Aorta (tissue), 5 donors: ENCODE data around the gene MTA3. TPM values are rescaled to one million over a fixed set of nuclear protein-coding genes. Genes with fewer than 3 reads are reported as not detected.
"Not testable (repeated sequence)": the region's sequence is repeated elsewhere in the genome, so short reads cannot be mapped to it uniquely, and the experiment has no call there.

Experiments
- ATAC-seq: fragments of 200-7000 bp; cut with Tn5 transposase; one replicate; pipeline ENCODE4 v1.9.1; 2022; ENCODE audit warnings: moderate library complexity; ENCODE audit not compliant: low FRiP score
- DNase-seq, 2 donors: peaks; one replicate each; pipeline ENCODE4 v3.0.0-alpha.2; 2020
- H3K27ac ChIP-seq, 2 donors: one replicate each; pipeline ENCODE4 v1.5.1; 2013; ENCODE audit warnings: low read length in 2 of 2, mild to moderate bottlenecking in 2 of 2, moderate library complexity in 2 of 2, control low read depth in 1 of 2, inconsistent platforms in 1 of 2, low read depth in 1 of 2
- H3K27me3 ChIP-seq, 2 donors: one replicate each; pipeline ENCODE4 v1.6.1; 2013; ENCODE audit warnings: control low read depth in 1 of 2, low read length in 1 of 2, mild to moderate bottlenecking in 1 of 2, moderate library complexity in 1 of 2; ENCODE audit not compliant: insufficient read depth in 2 of 2, control insufficient read depth in 1 of 2
- H3K36me3 ChIP-seq, 2 donors: one replicate each; pipeline ENCODE4 v1.6.1; 2013; ENCODE audit warnings: control low read depth in 1 of 2, low read length in 1 of 2, mild to moderate bottlenecking in 1 of 2; ENCODE audit not compliant: insufficient read depth in 2 of 2, control insufficient read depth in 1 of 2
- H3K4me1 ChIP-seq, 2 donors: one replicate each; pipeline ENCODE4 v1.6.1; 2013; ENCODE audit warnings: low read length in 2 of 2, control low read depth in 1 of 2, mild to moderate bottlenecking in 1 of 2, moderate library complexity in 1 of 2; ENCODE audit not compliant: insufficient read depth in 2 of 2, control insufficient read depth in 1 of 2
- H3K4me3 ChIP-seq, 2 donors: one replicate each; pipeline ENCODE4 v1.5.1; 2013; ENCODE audit warnings: low read length in 2 of 2, control low read depth in 1 of 2, mild to moderate bottlenecking in 1 of 2
- H3K9me3 ChIP-seq: one replicate; pipeline ENCODE4 v1.6.1; 2013; ENCODE audit warnings: mild to moderate bottlenecking, low read length; ENCODE audit not compliant: control insufficient read depth
- WGBS, 2 donors: extraction: QIAGEN DNeasy Blood & Tissue Kit; methylation state at CpG; one replicate each; pipeline ENCODE4 v1.1.7; 2013; 5-methylcytosine and 5-hydroxymethylcytosine counted together
- intact Hi-C, 2 donors: fragments of 100-400 bp; cut with DNase I; formaldehyde crosslinking; loops; one replicate each; pipeline versions ENCODE4 v1.14.2 to v1.15.0; 2022
- polyA plus RNA-seq, 2 donors: library from polyadenylated mRNA; stranded (reverse); fragments of 200-250 nt; gene quantifications; one replicate each; pipeline ENCODE4 v1.2.3, GENCODE V29; 2013
- total RNA-seq, 2 donors: library from RNA; stranded (reverse); fragmentation: NEBNext Ultra II Directional; extraction: Animal tissue kit (Norgen Biotek cat#: 25700); gene quantifications; one replicate each; pipeline ENCODE4 v1.2.1, GENCODE V29; 2021
- donor health status: healthy with polysubstance abuse.
- donor health status: Bipolar disorder and iron deficiency.
- donor health status: DM: no; HTN: no; CAD: no.
- donor health status: DM: no; HTN: no; CAD: no.
- donor health status: DM: yes; HTN: yes; CAD: no.

Gene MTA3
- total and polyA plus RNA-seq, 4 donors, result 17.3 to 50.7 (median 36.2) TPM

GRCh38 chr2:42714686-42715085 lies 146.3 kb downstream of the MTA3 start:
- no peak for DNase-seq
- ATAC-seq, result no peak

GRCh38 chr2:42721898-42722297 lies 153.5 kb downstream of the MTA3 start:
- no peaks in the 10 kb centered on the region for H3K27me3 ChIP-seq
- no peaks in the 10 kb centered on the region for H3K36me3 ChIP-seq
- H3K27ac ChIP-seq, result no peak overlapping the region
- DNase-seq (no peak), ATAC-seq (no peak)
- H3K4me1 ChIP-seq, result no peaks in the 10 kb centered on the region
- no peaks in the 10 kb centered on the region for H3K9me3 ChIP-seq
- H3K4me3 ChIP-seq, result no peak overlapping the region
- 58 to 64% methylated on average over 2 of the region's 2 CpGs for WGBS, 2 donors
- intact Hi-C loops, result no loop called here

More at GRCh38 chr2:42714686-42715085, 146.3 kb downstream of the MTA3 start:
- H3K27ac ChIP-seq, result no peak overlapping the region
- H3K27me3 ChIP-seq, result no peaks in the 10 kb centered on the region
- no peak overlapping the region for H3K4me3 ChIP-seq
- H3K9me3 ChIP-seq, result no peaks in the 10 kb centered on the region
- WGBS, 2 donors, result 96% methylated on average over 7 of the region's 7 CpGs
- intact Hi-C loops, result no loop called here
- H3K36me3 ChIP-seq, result no peaks in the 10 kb centered on the region
- H3K4me1 ChIP-seq, result no peaks in the 10 kb centered on the region

- no peak overlapping the region for H3K4me3 ChIP-seq
- H3K4me1 ChIP-seq, result no peaks in the 10 kb centered on the region
- H3K9me3 ChIP-seq, result no peaks in the 10 kb centered on the region
- intact Hi-C loops, result no loop called here
- 37 to 46% methylated on average over 7 of the region's 7 CpGs for WGBS, 2 donors
- DNase-seq, result peak in 1 of 2 donors; percentile 69
- H3K27ac ChIP-seq, result no peak overlapping the region
- ATAC-seq, result peak; percentile 87
- H3K36me3 ChIP-seq, result peaks cover 0 to 2% of the 10 kb centered on the region in 2 donors
- no peaks in the 10 kb centered on the region for H3K27me3 ChIP-seq
Observed at GRCh38 chr2:42722320-42723190, 154.1 kb downstream of the MTA3 start.

- Histone ChIP-seq H3K27ac (no peak overlapping the region), H3K4me3 (no peak overlapping the region), H3K36me3 (peaks cover 0 to 2% of the 10 kb centered on the region in 2 donors), H3K9me3 (no peaks in the 10 kb centered on the region), H3K27me3 (no peaks in the 10 kb centered on the region), H3K4me1 (no peaks in the 10 kb centered on the region)
- intact Hi-C loops, result no loop called here
- no peak for DNase-seq
- ATAC-seq, result no peak
Observed at GRCh38 chr2:42723465-42723864, 155.0 kb downstream of the MTA3 start.

GRCh38 chr2:42724886-42725285 lies 156.5 kb downstream of the MTA3 start:
- Histone ChIP-seq H3K9me3 (no peaks in the 10 kb centered on the region), H3K4me1 (no peaks in the 10 kb centered on the region), H3K27ac (no peak overlapping the region), H3K4me3 (no peak overlapping the region), H3K27me3 (no peaks in the 10 kb centered on the region), H3K36me3 (peaks cover 0 to 2% of the 10 kb centered on the region in 2 donors)
- intact Hi-C loops, result no loop called here
- 95 to 96% methylated on average over 2 of the region's 2 CpGs for WGBS, 2 donors
- DNase-seq (no peak), ATAC-seq (no peak)

GRCh38 chr2:42725657-42726056 lies 157.2 kb downstream of the MTA3 start:
- H3K9me3 ChIP-seq, result no peaks in the 10 kb centered on the region
- H3K36me3 ChIP-seq, result peaks cover 0 to 2% of the 10 kb centered on the region in 2 donors
- H3K4me3 ChIP-seq, result no peak overlapping the region
- DNase-seq (peak in 1 of 2 donors; percentile 53), ATAC-seq (no peak)
- H3K27ac ChIP-seq, result no peak overlapping the region
- intact Hi-C loops, result no loop called here
- 85 to 87% methylated on average over 4 of the region's 4 CpGs for WGBS, 2 donors
- no peaks in the 10 kb centered on the region for H3K4me1 ChIP-seq
- H3K27me3 ChIP-seq, result no peaks in the 10 kb centered on the region

- intact Hi-C loops, result no loop called here
- no peak for ATAC-seq
- 85 to 89% methylated on average over 2 of the region's 2 CpGs for WGBS, 2 donors
Observed at GRCh38 chr2:42726680-42727079, 158.2 kb downstream of the MTA3 start.

GRCh38 chr2:42731316-42731715 lies 162.9 kb downstream of the MTA3 start:
- H3K9me3 ChIP-seq, H3K4me1 ChIP-seq, H3K27ac ChIP-seq, H3K27me3 ChIP-seq, ATAC-seq, DNase-seq, intact Hi-C loops, H3K36me3 ChIP-seq, H3K4me3 ChIP-seq: not testable (repeated sequence)
- WGBS, 2 donors, result 91 to 97% methylated on average over 4 of the region's 4 CpGs

More at GRCh38 chr2:42726680-42727079, 158.2 kb downstream of the MTA3 start:
- no peak overlapping the region for H3K27ac ChIP-seq
- H3K9me3 ChIP-seq, result no peaks in the 10 kb centered on the region
- H3K4me1 ChIP-seq, result no peaks in the 10 kb centered on the region
- peaks cover 0 to 2% of the 10 kb centered on the region in 2 donors for H3K36me3 ChIP-seq
- H3K27me3 ChIP-seq, result no peaks in the 10 kb centered on the region
- DNase-seq, result no peak
- H3K4me3 ChIP-seq, result no peak overlapping the region

GRCh38 chr2:42733852-42734251 lies 165.4 kb downstream of the MTA3 start:
- ATAC-seq (no peak), DNase-seq (no peak)
- H3K4me1 ChIP-seq, result no peaks in the 10 kb centered on the region
- no peak overlapping the region for H3K27ac ChIP-seq
- H3K4me3 ChIP-seq, result no peak overlapping the region
- WGBS, 2 donors, result 94 to 97% methylated on average over 1 of the region's 1 CpG
- intact Hi-C loops, result no loop called here
- H3K36me3 ChIP-seq, result no peaks in the 10 kb centered on the region
- no peaks in the 10 kb centered on the region for H3K9me3 ChIP-seq
- H3K27me3 ChIP-seq, result no peaks in the 10 kb centered on the region
